ENCODE data around the gene FKRP. TPM values are rescaled to one million over a fixed set of nuclear protein-coding genes. Genes with fewer than 3 reads are reported as not detected.

Gene FKRP
- polyA plus RNA-seq, 4 donors: 7.0 to 14.6 (median 8.8) TPM

DNA sequence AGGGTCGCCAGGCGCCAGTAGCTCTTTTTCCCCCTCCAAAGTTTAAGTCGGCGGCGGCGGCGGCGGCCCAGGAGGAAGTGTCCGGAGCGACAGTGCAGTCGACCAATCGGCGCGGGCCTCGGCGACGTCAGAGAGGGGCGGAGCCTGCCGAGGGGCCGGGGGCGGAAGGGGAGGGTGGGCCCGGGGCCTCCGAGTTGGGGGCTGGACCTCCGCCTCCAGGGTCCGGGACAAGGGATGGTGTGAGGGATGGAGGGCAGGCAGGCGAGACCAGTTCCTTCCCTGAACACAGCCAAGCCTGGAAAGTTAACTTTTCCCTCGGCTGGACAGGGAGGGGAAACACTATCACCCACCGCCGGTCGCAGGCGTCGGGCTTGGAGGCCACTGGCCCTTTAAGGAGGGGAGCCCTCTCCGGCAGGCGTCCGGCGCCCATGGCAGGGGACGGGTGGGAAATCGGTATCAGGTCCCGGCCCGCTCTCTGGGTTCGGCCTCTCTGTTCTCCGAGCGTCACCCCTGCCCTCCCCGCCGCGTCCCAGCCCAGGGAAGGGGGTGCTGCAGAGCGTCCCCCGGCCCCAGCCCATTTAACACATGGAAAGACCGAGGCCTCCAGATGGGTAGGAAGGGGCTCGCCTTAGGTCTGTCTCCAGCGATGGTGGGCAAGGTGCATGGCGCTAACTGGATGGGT, 28.7 kb upstream of the FKRP start, which contains the start of gene PRKD2:
Gene PRKD2, minus strand, starts transcription at position 81 of the 682 bp plus-strand sequence. CDS start 744 bp downstream, outside the sequence.
- FAIRE-seq (no peak), DNase-seq (peak; percentile 81 to 95)
- Histone ChIP-seq H3K36me3 (ENCODE audit: control insufficient read depth in 3 of 3, insufficient read depth in 2 of 3, low read depth in 1 of 3, low read length in 3 of 3) (peaks cover 5 to 47% (median 6%) of the 10 kb centered on the region in 3 donors), H3K9me3 (ENCODE audit: control insufficient read depth in 2 of 2, insufficient read depth in 1 of 2, low read depth in 1 of 2, low read length in 1 of 2) (no peaks in the 10 kb centered on the region), H3K4me3 (ENCODE audit: low read depth in 1 of 3, low read length in 3 of 3) (peak within 1 kb of the TSS; percentile 76 to 97 (median 84)), H3K4me1 (ENCODE audit: control insufficient read depth in 3 of 3, insufficient read depth in 2 of 3, low read depth in 1 of 3, low read length in 2 of 3) (peaks cover 0 to 20% (median 5%) of the 10 kb centered on the region in 3 donors), H3K27ac (ENCODE audit: low read depth in 1 of 3, low read length in 2 of 3) (peak within 1 kb of the TSS; percentile 81 to 97 (median 90)), H3K27me3 (ENCODE audit: control insufficient read depth in 3 of 3, insufficient read depth in 3 of 3, low read length in 3 of 3) (no peaks in the 10 kb centered on the region)
- 0 to 2% (median 1%) methylated on average over 20 to 52 of the region's 52 CpGs for WGBS, 3 donors

DNA sequence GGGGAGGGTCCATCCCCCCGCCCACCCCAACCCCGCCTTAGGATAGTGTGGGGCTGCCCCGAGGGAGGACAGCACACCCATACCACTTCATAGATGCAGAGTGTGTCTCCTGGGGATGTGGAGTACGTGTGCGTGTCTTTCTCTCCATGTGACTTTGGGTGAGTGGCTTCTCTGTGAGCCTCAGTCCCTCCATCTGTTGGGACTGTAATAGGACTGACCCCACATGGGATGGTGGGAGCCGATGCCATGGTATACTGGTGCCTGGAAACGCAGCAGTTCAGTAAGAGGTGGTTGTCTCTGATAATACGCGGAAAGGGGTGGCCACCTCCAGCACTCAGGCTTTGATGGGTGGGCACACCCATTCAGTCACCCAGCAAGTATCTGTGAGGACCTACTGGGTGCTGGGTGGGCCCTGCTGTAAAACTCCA, 28.1 kb upstream of the FKRP start:
- H3K4me1 ChIP-seq (ENCODE audit: control insufficient read depth in 3 of 3, insufficient read depth in 2 of 3, low read depth in 1 of 3, low read length in 2 of 3): peaks cover 0 to 20% (median 5%) of the 10 kb centered on the region in 3 donors

DNA sequence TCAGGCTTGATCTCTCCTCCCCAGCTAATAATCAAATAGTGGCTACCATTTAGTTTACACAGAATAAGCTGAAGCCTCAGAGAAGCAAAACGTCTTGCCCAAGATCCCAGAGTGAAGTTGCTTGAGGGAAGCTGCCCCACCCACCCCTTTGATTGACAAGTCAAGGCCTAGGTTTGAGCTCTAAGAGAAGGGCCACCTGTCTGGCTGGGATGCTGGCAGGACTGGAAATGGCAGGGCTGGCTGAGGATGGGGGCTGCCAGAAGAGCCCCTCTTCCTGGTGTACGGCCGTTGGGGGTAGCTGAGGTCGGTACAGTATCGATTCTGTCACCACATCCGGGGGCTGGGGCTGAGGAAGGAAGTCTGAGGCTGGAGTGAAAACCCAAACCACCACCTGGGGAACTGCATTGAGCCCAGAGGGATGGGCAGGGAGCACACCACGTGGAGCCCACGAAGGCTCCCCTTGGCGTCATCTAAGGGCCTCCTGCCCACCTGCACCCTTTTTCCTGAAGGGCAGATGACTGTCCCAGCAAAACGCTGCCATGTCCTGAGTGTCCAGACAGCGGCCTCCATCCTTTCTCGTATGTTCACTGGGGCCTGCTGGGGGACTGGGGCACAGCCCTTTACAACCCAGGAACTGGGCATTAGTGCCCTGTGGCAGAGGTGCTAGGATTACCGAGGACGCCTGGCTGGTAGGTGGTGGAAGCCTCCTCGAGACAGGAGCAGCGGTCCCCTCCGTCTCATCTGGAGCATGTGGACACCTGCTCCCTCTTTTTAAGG, 27.5 kb upstream of the FKRP start:
- WGBS, 3 donors: 45 to 60% (median 51%) methylated on average over 17 of the region's 17 CpGs
- DNase-seq (peak; percentile 49 to 56), FAIRE-seq (no peak)
- no peaks in the 10 kb centered on the region for H3K9me3 ChIP-seq (ENCODE audit: control insufficient read depth in 2 of 2, insufficient read depth in 1 of 2, low read depth in 1 of 2, low read length in 1 of 2)
- no peaks in the 10 kb centered on the region for H3K27me3 ChIP-seq (ENCODE audit: control insufficient read depth in 3 of 3, insufficient read depth in 3 of 3, low read length in 3 of 3)
- peaks cover 0 to 17% (median 5%) of the 10 kb centered on the region in 3 donors for H3K4me1 ChIP-seq (ENCODE audit: control insufficient read depth in 3 of 3, insufficient read depth in 2 of 3, low read depth in 1 of 3, low read length in 2 of 3)
- peaks cover 6 to 55% (median 11%) of the 10 kb centered on the region in 3 donors for H3K36me3 ChIP-seq (ENCODE audit: control insufficient read depth in 3 of 3, insufficient read depth in 2 of 3, low read depth in 1 of 3, low read length in 3 of 3)
- H3K27ac ChIP-seq (ENCODE audit: low read depth in 1 of 3, low read length in 2 of 3): peak overlapping the region; percentile 21 to 90 (median 81)
- peak overlapping the region in 2 of 3 donors; percentile 84 to 97 for H3K4me3 ChIP-seq (ENCODE audit: low read depth in 1 of 3, low read length in 3 of 3)

More for the DNA sequence above, 28.1 kb upstream of the FKRP start:
- Histone ChIP-seq H3K36me3 (ENCODE audit: control insufficient read depth in 3 of 3, insufficient read depth in 2 of 3, low read depth in 1 of 3, low read length in 3 of 3) (peaks cover 6 to 49% (median 8%) of the 10 kb centered on the region in 3 donors), H3K27me3 (ENCODE audit: control insufficient read depth in 3 of 3, insufficient read depth in 3 of 3, low read length in 3 of 3) (no peaks in the 10 kb centered on the region), H3K9me3 (ENCODE audit: control insufficient read depth in 2 of 2, insufficient read depth in 1 of 2, low read depth in 1 of 2, low read length in 1 of 2) (no peaks in the 10 kb centered on the region), H3K4me3 (ENCODE audit: low read depth in 1 of 3, low read length in 3 of 3) (peak overlapping the region; percentile 76 to 97 (median 84)), H3K27ac (ENCODE audit: low read depth in 1 of 3, low read length in 2 of 3) (peak overlapping the region; percentile 79 to 90 (median 81))
- peak; percentile 7 to 23 for DNase-seq
- FAIRE-seq: no peak
- WGBS, 3 donors: 13 to 21% (median 19%) methylated on average over 8 to 9 of the region's 9 CpGs

DNA sequence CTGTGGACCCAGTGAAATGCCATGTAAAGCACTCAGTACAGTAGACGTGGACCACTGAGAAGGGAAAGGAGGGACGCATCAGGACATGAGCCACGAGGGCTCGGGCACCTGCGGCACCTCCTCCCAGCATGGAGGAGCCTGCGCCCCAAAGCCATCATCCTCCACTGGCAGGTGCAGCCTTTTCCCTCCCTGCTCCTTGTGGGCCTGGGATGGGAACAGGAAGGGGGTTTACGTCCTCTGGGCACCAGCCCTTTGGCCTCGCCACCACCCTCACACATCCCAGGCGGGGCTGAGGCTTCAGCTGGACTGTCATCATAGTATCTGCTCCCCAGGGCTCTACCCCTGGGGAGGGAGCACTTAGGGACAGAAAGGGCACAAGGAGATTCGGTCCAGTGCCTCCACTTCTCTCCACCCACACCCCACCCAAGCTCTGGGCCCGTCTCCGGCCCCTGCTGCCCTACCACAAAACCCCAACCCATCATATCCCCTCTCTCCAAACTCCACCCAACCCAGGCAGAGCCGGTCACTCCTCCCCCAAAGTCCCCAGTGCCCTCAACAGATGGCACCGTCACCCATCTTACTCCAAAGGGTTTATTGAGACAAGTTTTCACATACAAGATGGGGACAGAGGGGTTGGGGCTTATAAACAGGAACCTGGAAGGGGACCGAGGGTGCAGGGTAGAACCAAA, 26.8 kb upstream of the FKRP start:
- Histone ChIP-seq H3K4me3 (ENCODE audit: low read depth in 1 of 3, low read length in 3 of 3) (no peak overlapping the region), H3K27ac (ENCODE audit: low read depth in 1 of 3, low read length in 2 of 3) (peak overlapping the region in 1 of 3 donors; percentile 90), H3K27me3 (ENCODE audit: control insufficient read depth in 3 of 3, insufficient read depth in 3 of 3, low read length in 3 of 3) (no peaks in the 10 kb centered on the region), H3K9me3 (ENCODE audit: control insufficient read depth in 2 of 2, insufficient read depth in 1 of 2, low read depth in 1 of 2, low read length in 1 of 2) (no peaks in the 10 kb centered on the region), H3K36me3 (ENCODE audit: control insufficient read depth in 3 of 3, insufficient read depth in 2 of 3, low read depth in 1 of 3, low read length in 3 of 3) (peaks cover 6 to 61% (median 11%) of the 10 kb centered on the region in 3 donors), H3K4me1 (ENCODE audit: control insufficient read depth in 3 of 3, insufficient read depth in 2 of 3, low read depth in 1 of 3, low read length in 2 of 3) (peaks cover 0 to 15% (median 5%) of the 10 kb centered on the region in 3 donors)
- DNase-seq: no peak
- FAIRE-seq: no peak
- WGBS, 3 donors: 71 to 83% (median 78%) methylated on average over 15 of the region's 15 CpGs

DNA sequence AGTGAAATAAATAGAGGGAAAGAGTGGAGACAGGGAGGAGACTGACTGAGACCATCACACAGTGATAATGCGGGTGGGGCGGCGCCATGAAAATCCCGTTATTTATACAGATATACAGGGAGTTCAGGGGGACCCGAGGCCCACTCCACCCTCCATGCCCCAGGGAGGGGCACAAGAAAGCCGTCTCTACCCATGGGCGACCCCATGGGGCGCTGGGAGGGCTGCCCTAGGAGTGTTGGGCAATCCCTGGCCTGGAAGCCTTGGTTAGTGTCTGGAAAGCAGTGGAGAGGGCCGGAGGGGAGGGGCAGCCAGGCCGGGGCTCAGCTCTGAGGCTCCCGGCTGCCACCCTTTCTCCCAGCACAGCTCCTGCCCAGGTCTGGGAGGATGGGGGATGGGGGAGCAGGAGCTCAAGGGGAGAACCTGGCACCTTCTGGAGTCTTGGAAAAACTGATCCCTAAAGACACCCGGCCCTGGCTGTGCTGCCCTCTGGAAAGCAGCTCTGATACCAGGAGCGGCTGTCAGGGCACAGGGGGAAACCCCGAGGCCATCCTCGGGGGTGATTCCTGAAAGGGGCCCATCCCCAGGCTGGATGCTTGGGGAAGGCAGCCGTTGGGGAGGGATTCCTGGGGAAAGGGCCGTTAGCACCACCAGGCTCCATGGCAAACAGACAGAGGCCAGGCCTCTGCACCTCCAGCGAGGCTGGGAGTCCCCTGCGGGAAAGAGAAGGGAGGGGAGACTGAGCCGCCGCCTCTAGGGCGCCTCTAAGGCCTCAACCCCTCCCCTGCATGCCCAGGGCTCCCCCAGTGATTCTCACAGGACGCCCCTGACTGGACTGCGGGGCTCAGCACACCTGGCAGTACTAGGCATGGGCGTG, 26.0 kb upstream of the FKRP start:
- FAIRE-seq: no peak
- Histone ChIP-seq H3K27me3 (ENCODE audit: control insufficient read depth in 3 of 3, insufficient read depth in 3 of 3, low read length in 3 of 3) (no peaks in the 10 kb centered on the region), H3K4me1 (ENCODE audit: control insufficient read depth in 3 of 3, insufficient read depth in 2 of 3, low read depth in 1 of 3, low read length in 2 of 3) (peaks cover 0 to 15% (median 5%) of the 10 kb centered on the region in 3 donors), H3K9me3 (ENCODE audit: control insufficient read depth in 2 of 2, insufficient read depth in 1 of 2, low read depth in 1 of 2, low read length in 1 of 2) (no peaks in the 10 kb centered on the region), H3K4me3 (ENCODE audit: low read depth in 1 of 3, low read length in 3 of 3) (no peak overlapping the region), H3K27ac (ENCODE audit: low read depth in 1 of 3, low read length in 2 of 3) (no peak overlapping the region), H3K36me3 (ENCODE audit: control insufficient read depth in 3 of 3, insufficient read depth in 2 of 3, low read depth in 1 of 3, low read length in 3 of 3) (peaks cover 7 to 69% (median 18%) of the 10 kb centered on the region in 3 donors)
- DNase-seq: no peak
- WGBS, 3 donors: 77 to 86% (median 86%) methylated on average over 21 to 25 of the region's 25 CpGs

DNA sequence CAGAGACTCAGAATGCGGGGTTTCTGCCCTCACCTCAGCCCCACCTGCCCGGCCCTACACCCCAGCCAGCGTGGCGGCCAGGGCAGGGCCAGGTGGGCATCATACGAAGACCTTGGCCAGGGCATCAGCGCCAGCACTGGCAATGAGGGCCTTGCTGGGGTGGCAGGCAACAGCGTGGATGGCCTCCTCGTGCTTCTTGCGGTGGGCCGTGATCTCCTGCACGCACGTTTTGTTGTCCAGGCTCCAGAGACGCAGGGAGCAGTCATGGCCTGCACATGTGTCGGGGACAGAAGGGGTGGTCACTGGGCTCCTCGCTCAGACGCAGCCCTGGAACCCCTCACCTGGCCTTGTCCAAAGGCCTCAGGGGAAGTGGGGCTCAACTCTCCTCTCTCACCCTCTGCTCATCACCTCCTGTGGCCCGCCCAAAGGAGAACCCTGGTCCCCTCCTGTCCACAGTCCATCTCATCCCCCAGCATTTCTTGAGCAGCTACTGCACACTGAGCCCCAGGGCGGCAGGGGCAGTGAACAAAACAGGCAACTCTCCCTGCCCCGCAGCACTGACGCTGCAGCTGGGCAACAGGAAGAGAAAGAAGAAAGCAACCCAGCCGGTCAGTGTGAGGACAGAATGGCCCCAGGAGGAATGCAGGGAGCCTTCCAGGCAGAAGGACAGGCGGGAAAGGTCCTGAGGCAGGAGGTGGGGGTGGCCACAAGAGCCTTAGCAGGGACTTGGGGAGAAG, 25.2 kb upstream of the FKRP start:
- Histone ChIP-seq H3K27me3 (ENCODE audit: control insufficient read depth in 3 of 3, insufficient read depth in 3 of 3, low read length in 3 of 3) (no peaks in the 10 kb centered on the region), H3K4me3 (ENCODE audit: low read depth in 1 of 3, low read length in 3 of 3) (no peak overlapping the region), H3K36me3 (ENCODE audit: control insufficient read depth in 3 of 3, insufficient read depth in 2 of 3, low read depth in 1 of 3, low read length in 3 of 3) (peaks cover 14 to 77% (median 23%) of the 10 kb centered on the region in 3 donors), H3K27ac (ENCODE audit: low read depth in 1 of 3, low read length in 2 of 3) (no peak overlapping the region), H3K9me3 (ENCODE audit: control insufficient read depth in 2 of 2, insufficient read depth in 1 of 2, low read depth in 1 of 2, low read length in 1 of 2) (no peaks in the 10 kb centered on the region), H3K4me1 (ENCODE audit: control insufficient read depth in 3 of 3, insufficient read depth in 2 of 3, low read depth in 1 of 3, low read length in 2 of 3) (peaks cover 0 to 11% (median 3%) of the 10 kb centered on the region in 3 donors)
- 91 to 96% (median 94%) methylated on average over 21 to 22 of the region's 22 CpGs for WGBS, 3 donors
- no peak for FAIRE-seq
- no peak for DNase-seq

DNA sequence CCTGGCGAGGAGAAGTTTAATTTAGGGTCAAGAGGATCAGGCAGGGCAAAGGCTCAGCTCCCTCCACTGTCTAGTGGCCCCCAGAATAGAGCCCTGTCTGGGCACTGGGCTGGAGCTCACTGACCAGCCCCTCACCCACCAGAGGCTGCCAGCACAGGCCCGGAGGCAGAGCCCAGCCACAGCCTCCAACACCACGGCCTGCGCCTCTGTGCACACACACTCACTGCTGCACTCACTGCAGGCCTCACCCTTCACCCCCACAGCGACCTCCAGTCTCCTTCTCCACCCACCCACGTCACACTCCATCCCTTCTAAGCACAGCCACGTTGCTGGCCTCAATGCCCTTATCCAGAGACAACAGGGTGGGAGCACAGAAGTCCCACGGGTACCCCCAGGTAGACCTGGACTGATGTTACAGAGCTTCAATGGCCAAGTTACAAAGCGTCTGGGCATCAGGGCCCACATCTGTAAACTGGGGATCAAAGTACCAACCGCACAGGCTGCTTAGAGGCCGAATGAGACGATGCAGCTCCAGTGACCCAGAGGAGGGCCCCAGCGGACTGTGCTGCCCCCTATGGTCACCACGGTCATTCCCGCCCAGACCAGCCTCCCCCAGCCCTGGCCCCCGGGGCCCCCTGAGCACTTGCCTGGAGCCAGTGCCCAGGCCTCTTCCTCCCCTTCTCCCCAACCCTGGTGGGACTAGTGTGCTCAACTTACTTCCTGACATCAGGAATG, 24.4 kb upstream of the FKRP start:
- no peaks in the 10 kb centered on the region for H3K9me3 ChIP-seq (ENCODE audit: control insufficient read depth in 2 of 2, insufficient read depth in 1 of 2, low read depth in 1 of 2, low read length in 1 of 2)
- peaks cover 0 to 11% (median 3%) of the 10 kb centered on the region in 3 donors for H3K4me1 ChIP-seq (ENCODE audit: control insufficient read depth in 3 of 3, insufficient read depth in 2 of 3, low read depth in 1 of 3, low read length in 2 of 3)
- FAIRE-seq (no peak), DNase-seq (peak in 1 of 2 donors; percentile 36)
- 77 to 81% (median 78%) methylated on average over 15 to 16 of the region's 16 CpGs for WGBS, 3 donors
- H3K36me3 ChIP-seq (ENCODE audit: control insufficient read depth in 3 of 3, insufficient read depth in 2 of 3, low read depth in 1 of 3, low read length in 3 of 3): peaks cover 16 to 84% (median 26%) of the 10 kb centered on the region in 3 donors
- H3K27me3 ChIP-seq (ENCODE audit: control insufficient read depth in 3 of 3, insufficient read depth in 3 of 3, low read length in 3 of 3): no peaks in the 10 kb centered on the region
- H3K27ac ChIP-seq (ENCODE audit: low read depth in 1 of 3, low read length in 2 of 3): no peak overlapping the region
- H3K4me3 ChIP-seq (ENCODE audit: low read depth in 1 of 3, low read length in 3 of 3): no peak overlapping the region
